Measurements from ENCODE around the gene SLC24A3.

SLC24A3 gene

DNA sequence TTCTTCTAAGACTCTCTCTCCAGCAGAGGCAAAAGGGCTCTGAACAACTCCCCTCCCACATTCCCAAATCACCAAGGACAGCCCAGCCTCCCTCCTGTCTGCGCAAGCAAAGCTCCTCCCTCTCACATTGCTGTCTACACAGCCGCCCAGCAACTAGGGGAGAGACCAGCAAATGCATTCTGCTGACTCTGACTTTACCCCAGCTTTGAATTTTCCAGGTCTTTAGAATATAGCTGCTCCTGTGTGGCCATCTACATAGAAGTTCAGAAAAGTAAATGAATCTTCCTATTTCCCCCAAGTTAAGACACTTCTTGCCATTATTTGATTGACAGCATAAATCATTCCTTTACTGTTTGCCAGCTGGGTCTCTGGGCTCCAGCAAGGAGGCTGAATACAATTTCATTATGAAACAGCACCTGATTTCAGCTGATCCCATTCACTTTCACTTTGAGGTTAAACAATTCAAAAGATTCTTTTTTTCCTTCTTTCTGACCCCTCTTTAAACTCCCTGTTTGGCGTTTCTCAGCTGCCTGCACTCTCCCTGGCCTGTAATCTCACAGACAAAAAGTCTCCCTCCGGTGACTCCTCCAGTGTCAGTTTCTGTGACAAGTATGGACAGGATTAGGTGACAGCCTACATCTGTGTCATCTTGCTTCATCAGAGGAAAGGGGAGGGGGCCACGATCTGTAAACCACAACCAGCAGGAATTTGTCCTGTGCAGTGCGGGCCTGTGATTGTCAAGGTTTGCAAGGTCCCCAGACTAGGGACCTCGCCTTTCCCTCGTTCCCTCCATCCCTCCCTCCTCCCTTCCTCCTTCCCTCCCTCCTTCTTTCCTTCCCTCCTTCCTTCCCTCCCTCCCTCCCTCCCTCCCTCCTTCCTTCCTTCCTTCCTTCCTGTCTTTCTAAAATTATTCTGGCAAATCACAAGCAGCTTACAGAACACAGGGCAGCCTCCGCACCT lies 340.1 kb downstream of the SLC24A3 start:
- no peak overlapping the region for H3K4me3 ChIP-seq (ENCODE audit: low read depth, low read length)
- H3K27me3 ChIP-seq (ENCODE audit: control insufficient read depth, insufficient read depth, low read length) = no peaks in the 10 kb centered on the region
- H3K9ac ChIP-seq (ENCODE audit: low read length) = no peak overlapping the region
- H3K27ac ChIP-seq (ENCODE audit: low read depth, low read length) = no peak overlapping the region
- H3K4me1 ChIP-seq (ENCODE audit: control insufficient read depth, insufficient read depth, low read length) = peaks cover 13% of the 10 kb centered on the region
- H3K36me3 ChIP-seq (ENCODE audit: control insufficient read depth, insufficient read depth, low read length) = no peaks in the 10 kb centered on the region
- no peaks in the 10 kb centered on the region for H3K9me3 ChIP-seq (ENCODE audit: control insufficient read depth, insufficient read depth, low read depth, low read length)

DNA sequence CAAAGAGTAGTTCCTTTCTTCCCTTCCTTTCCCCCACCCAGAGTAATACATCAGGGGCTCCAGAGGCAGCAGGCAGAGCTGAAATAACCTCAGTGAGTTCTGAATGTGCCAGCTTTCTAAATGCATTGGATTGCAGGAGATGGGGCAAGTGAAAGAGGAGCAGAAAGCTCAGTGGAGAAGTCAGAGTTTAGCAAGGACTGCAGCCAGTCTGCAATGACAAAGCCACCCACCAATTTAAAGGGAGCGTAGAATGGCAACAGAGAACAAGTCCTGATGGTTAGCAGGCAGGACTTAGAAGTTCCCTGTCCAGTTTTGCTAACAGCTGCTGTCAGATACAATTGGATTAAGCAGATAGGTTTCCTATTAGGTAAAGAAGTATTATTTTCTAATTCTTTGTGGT lies 342.2 kb downstream of the SLC24A3 start:
- H3K27ac ChIP-seq (ENCODE audit: low read depth, low read length) = no peak overlapping the region
- H3K27me3 ChIP-seq (ENCODE audit: control insufficient read depth, insufficient read depth, low read length) = no peaks in the 10 kb centered on the region

DNA sequence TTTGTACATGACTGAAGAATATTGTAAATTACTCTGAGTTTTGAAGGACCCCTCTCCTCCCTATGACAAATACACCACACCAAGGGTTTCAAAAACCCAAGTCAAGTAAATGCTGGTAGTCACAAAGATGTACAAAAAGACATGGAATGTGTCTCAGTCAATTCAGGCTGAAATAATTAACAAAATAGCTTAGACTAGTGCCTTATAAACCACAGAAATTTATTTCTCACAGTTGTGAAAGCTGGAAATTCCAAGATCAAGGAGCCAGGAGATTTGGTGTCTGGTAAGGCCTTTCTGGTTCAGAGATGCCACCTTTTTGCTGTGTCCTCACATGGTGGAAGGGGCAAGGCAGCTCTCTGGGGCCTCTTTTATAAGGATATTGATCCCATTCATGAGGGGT lies 343.3 kb downstream of the SLC24A3 start:
- Histone ChIP-seq H3K27me3 (ENCODE audit: control insufficient read depth, insufficient read depth, low read length) (no peaks in the 10 kb centered on the region), H3K4me1 (ENCODE audit: control insufficient read depth, insufficient read depth, low read length) (peaks cover 13% of the 10 kb centered on the region), H3K36me3 (ENCODE audit: control insufficient read depth, insufficient read depth, low read length) (no peaks in the 10 kb centered on the region), H3K27ac (ENCODE audit: low read depth, low read length) (no peak overlapping the region), H3K9me3 (ENCODE audit: control insufficient read depth, insufficient read depth, low read depth, low read length) (no peaks in the 10 kb centered on the region), H3K4me3 (ENCODE audit: low read depth, low read length) (no peak overlapping the region), H3K9ac (ENCODE audit: low read length) (no peak overlapping the region)

More for the DNA sequence above, 342.2 kb downstream of the SLC24A3 start:
- Histone ChIP-seq H3K9ac (ENCODE audit: low read length) (no peak overlapping the region), H3K9me3 (ENCODE audit: control insufficient read depth, insufficient read depth, low read depth, low read length) (no peaks in the 10 kb centered on the region), H3K4me3 (ENCODE audit: low read depth, low read length) (no peak overlapping the region), H3K4me1 (ENCODE audit: control insufficient read depth, insufficient read depth, low read length) (peaks cover 13% of the 10 kb centered on the region), H3K36me3 (ENCODE audit: control insufficient read depth, insufficient read depth, low read length) (no peaks in the 10 kb centered on the region)

DNA sequence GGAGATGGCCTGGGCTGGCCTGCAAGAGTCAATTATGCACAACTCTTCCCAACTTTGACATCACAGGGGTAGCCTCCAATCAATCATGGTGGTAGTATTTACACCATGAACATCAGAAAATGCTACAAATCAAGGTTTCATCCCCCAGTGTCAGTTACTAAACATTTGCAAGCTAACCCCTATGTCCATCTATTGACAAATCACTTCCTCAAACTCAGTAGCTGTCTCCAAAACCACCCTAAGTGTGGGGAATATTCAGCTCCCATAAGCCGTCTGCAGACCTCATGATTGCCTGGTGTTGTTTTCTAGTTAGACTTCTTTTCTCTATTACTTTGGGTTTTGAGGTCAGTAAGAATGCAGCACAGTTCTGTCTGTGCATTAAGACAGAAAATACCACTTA lies 344.8 kb downstream of the SLC24A3 start:
- no peak overlapping the region for H3K9ac ChIP-seq (ENCODE audit: low read length)
- no peaks in the 10 kb centered on the region for H3K36me3 ChIP-seq (ENCODE audit: control insufficient read depth, insufficient read depth, low read length)
- no peak overlapping the region for H3K27ac ChIP-seq (ENCODE audit: low read depth, low read length)
- peaks cover 5% of the 10 kb centered on the region for H3K4me1 ChIP-seq (ENCODE audit: control insufficient read depth, insufficient read depth, low read length)
- no peaks in the 10 kb centered on the region for H3K27me3 ChIP-seq (ENCODE audit: control insufficient read depth, insufficient read depth, low read length)
- H3K9me3 ChIP-seq (ENCODE audit: control insufficient read depth, insufficient read depth, low read depth, low read length) = no peaks in the 10 kb centered on the region
- H3K4me3 ChIP-seq (ENCODE audit: low read depth, low read length) = no peak overlapping the region

DNA sequence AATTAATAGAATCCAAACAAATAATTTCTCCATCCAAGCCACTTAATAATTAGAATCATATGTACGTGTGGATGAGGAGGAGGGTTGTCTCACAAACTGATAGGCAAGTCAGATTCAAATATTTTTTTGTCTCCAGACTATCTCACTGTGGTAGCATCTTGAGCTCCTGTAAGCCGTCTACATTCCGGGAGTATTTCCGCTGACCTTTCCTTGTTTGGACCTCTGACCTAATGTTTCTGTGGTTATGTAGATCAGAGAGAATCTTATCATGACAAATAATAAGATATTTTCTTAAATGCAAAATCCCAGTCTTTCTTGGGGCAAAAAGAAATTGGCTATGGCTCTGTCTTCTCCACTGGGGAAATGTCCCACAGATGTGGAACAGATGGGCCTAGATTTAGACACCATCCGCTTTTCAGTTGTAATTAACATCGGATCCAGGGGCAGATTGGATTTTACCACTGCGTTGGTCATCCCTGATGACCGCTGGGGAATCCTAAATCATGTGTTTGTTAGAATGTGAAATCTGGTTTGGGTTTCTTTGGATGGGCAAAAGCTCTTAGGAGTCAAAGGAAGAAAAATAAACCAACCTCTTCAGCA lies 348.5 kb downstream of the SLC24A3 start:
- no peak overlapping the region for H3K9ac ChIP-seq (ENCODE audit: low read length)
- no peaks in the 10 kb centered on the region for H3K36me3 ChIP-seq (ENCODE audit: control insufficient read depth, insufficient read depth, low read length)
- H3K27me3 ChIP-seq (ENCODE audit: control insufficient read depth, insufficient read depth, low read length) = no peaks in the 10 kb centered on the region
- H3K4me3 ChIP-seq (ENCODE audit: low read depth, low read length) = no peak overlapping the region
- no peaks in the 10 kb centered on the region for H3K4me1 ChIP-seq (ENCODE audit: control insufficient read depth, insufficient read depth, low read length)
- no peaks in the 10 kb centered on the region for H3K9me3 ChIP-seq (ENCODE audit: control insufficient read depth, insufficient read depth, low read depth, low read length)
- no peak overlapping the region for H3K27ac ChIP-seq (ENCODE audit: low read depth, low read length)

DNA sequence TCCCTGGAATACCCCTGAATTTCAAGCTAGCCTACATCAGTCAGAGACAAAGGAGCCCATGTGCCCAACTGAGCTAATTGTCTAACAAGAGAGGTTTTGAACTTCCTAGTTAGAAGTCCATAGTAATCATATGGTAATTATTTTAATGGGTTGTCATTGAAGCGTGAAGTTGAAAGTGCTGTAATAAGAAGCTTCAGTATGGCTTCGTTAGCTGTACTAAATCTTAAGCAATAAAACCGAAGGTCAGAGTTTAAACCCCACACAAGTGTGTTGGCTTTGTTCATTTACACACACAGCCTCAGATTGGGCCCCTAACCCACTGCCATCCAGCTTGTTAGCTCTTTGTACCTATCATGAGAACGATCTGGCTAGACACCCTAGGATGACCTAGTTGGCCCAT lies 350.0 kb downstream of the SLC24A3 start:
- Histone ChIP-seq H3K9ac (ENCODE audit: low read length) (no peak overlapping the region), H3K4me1 (ENCODE audit: control insufficient read depth, insufficient read depth, low read length) (no peaks in the 10 kb centered on the region), H3K4me3 (ENCODE audit: low read depth, low read length) (no peak overlapping the region), H3K27me3 (ENCODE audit: control insufficient read depth, insufficient read depth, low read length) (no peaks in the 10 kb centered on the region), H3K36me3 (ENCODE audit: control insufficient read depth, insufficient read depth, low read length) (no peaks in the 10 kb centered on the region), H3K9me3 (ENCODE audit: control insufficient read depth, insufficient read depth, low read depth, low read length) (no peaks in the 10 kb centered on the region), H3K27ac (ENCODE audit: low read depth, low read length) (no peak overlapping the region)

DNA sequence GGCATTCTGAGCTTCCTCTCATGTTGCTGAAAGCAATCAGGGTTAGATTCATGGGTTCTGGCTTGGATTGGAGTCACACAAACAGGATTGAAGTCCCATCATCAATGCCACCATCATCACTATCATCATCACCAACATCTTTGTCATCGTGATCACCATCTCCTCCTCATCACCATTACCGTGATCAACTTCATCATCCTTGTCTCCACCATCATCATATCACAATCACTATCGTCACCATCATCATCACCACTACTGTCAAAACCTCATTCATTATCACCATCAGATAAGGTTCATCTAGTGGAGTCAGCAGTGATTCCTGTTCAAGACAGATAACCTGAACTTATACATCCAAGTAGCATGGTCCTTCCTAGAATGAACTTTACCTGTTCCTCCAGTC lies 351.8 kb downstream of the SLC24A3 start:
- H3K36me3 ChIP-seq (ENCODE audit: control insufficient read depth, insufficient read depth, low read length) = no peaks in the 10 kb centered on the region
- no peaks in the 10 kb centered on the region for H3K4me1 ChIP-seq (ENCODE audit: control insufficient read depth, insufficient read depth, low read length)
- H3K9me3 ChIP-seq (ENCODE audit: control insufficient read depth, insufficient read depth, low read depth, low read length) = no peaks in the 10 kb centered on the region
- no peak overlapping the region for H3K9ac ChIP-seq (ENCODE audit: low read length)
- no peaks in the 10 kb centered on the region for H3K27me3 ChIP-seq (ENCODE audit: control insufficient read depth, insufficient read depth, low read length)
- H3K4me3 ChIP-seq (ENCODE audit: low read depth, low read length) = no peak overlapping the region
- no peak overlapping the region for H3K27ac ChIP-seq (ENCODE audit: low read depth, low read length)

DNA sequence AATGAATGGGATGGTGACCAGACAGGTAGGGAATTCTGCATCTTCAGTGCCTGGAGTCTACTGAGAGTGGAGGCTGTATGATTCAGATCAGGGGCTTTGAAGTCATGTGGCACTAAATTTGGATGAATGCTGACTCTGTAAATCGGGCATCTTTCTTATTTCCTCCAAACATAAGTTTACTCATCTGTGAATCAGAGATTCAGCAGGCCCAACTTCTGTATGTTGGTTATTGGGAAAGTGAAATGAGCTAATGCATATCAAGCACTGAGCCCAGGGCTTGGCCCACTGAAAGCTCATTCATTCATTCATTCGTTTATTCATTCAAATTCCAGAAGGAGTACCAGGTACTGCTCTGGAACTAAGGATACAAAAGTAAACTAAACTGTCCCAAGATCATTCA lies 353.3 kb downstream of the SLC24A3 start:
- Histone ChIP-seq H3K27ac (ENCODE audit: low read depth, low read length) (no peak overlapping the region), H3K36me3 (ENCODE audit: control insufficient read depth, insufficient read depth, low read length) (no peaks in the 10 kb centered on the region), H3K9ac (ENCODE audit: low read length) (no peak overlapping the region)

DNA sequence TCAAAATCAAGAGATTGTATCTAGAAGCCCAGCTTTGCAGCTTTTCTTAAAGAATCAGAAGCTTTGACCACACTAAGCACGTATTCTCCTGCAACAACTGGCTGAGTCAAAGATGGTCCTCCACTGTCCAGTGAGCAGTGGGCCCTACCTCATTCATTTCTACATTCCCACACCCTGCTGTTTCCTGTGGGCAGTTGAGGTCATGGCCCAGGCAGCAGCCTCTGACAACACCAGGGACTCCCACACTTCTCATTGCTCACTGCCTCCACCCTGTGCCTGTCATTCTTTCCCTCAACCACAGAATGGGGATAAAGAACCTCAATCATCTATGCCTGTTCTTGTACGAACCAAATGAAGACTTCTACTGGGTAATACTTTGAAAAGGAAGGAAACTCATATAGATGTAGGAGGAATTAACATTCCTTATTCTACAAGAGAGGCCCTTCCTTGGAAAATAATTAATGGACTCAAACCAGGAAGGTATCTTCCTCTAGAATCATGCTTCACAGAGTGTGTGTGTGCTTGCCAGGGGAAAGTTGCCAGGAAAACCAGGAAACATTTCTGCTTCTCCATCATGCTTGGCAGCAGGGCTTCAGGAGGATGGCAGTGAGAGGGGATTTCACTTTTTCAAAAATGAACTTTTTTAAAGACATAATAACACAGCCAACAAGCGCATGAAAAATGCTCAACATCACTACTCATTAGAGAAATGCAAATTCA lies 353.9 kb downstream of the SLC24A3 start:
- peaks cover 3% of the 10 kb centered on the region; the same call in 1 of the 2 replicates for H3K9me3 ChIP-seq (ENCODE audit: control insufficient read depth, insufficient read depth, low read depth, low read length)
- no peaks in the 10 kb centered on the region for H3K27me3 ChIP-seq (ENCODE audit: control insufficient read depth, insufficient read depth, low read length)
- no peak overlapping the region for H3K4me3 ChIP-seq (ENCODE audit: low read depth, low read length)
- H3K36me3 ChIP-seq (ENCODE audit: control insufficient read depth, insufficient read depth, low read length) = no peaks in the 10 kb centered on the region
- H3K27ac ChIP-seq (ENCODE audit: low read depth, low read length) = no peak overlapping the region
- no peak overlapping the region for H3K9ac ChIP-seq (ENCODE audit: low read length)
- no peaks in the 10 kb centered on the region for H3K4me1 ChIP-seq (ENCODE audit: control insufficient read depth, insufficient read depth, low read length)

More for the DNA sequence above, 353.3 kb downstream of the SLC24A3 start:
- H3K4me3 ChIP-seq (ENCODE audit: low read depth, low read length) = no peak overlapping the region
- H3K4me1 ChIP-seq (ENCODE audit: control insufficient read depth, insufficient read depth, low read length) = no peaks in the 10 kb centered on the region
- H3K9me3 ChIP-seq (ENCODE audit: control insufficient read depth, insufficient read depth, low read depth, low read length) = peaks cover 3% of the 10 kb centered on the region; the same call in 1 of the 2 replicates
- no peaks in the 10 kb centered on the region for H3K27me3 ChIP-seq (ENCODE audit: control insufficient read depth, insufficient read depth, low read length)

DNA sequence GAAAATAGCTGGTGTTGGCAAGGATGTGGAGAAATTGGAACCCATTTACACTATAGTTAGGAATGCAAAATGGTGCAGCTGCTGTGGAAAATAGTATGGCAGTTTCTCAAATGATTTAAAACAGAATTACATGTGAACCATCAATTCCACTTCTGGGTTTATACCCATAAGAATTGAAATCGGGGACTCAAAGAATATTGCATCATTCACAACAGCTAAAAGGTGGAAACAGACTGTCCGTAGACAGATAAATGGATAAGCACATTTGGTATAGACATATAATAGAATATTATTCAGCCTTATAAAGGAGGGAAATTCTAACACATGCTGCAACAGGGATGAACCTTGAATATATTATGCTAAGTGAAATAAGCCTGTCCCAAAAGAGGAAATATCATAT lies 355.7 kb downstream of the SLC24A3 start:
- Histone ChIP-seq H3K4me3 (ENCODE audit: low read depth, low read length) (no peak overlapping the region), H3K9me3 (ENCODE audit: control insufficient read depth, insufficient read depth, low read depth, low read length) (peaks cover 3% of the 10 kb centered on the region; the same call in 1 of the 2 replicates), H3K4me1 (ENCODE audit: control insufficient read depth, insufficient read depth, low read length) (no peaks in the 10 kb centered on the region), H3K36me3 (ENCODE audit: control insufficient read depth, insufficient read depth, low read length) (no peaks in the 10 kb centered on the region), H3K27me3 (ENCODE audit: control insufficient read depth, insufficient read depth, low read length) (no peaks in the 10 kb centered on the region), H3K27ac (ENCODE audit: low read depth, low read length) (no peak overlapping the region), H3K9ac (ENCODE audit: low read length) (no peak overlapping the region)

DNA sequence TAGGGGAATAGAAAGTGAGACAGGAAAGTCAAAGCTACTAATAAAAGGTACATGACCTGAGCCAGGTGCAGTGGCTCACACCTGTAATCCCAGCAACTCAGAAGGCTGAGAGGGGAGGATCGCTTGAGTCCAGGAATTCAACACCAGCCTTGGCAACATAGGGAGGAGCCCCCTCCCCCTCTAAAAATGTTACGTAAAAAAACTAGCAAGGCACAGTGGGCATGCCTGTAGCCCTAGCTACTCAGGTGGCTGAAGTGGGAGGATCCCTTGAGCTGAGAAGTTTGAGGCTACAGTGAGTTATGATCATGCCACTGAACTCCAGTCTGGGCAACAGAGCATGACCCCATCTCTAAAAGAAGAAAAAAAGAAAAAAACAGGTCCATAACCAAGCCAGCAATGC lies 359.6 kb downstream of the SLC24A3 start:
- Histone ChIP-seq H3K27ac (ENCODE audit: low read depth, low read length) (no peak overlapping the region), H3K36me3 (ENCODE audit: control insufficient read depth, insufficient read depth, low read length) (no peaks in the 10 kb centered on the region), H3K4me3 (ENCODE audit: low read depth, low read length) (no peak overlapping the region)

More for the DNA sequence above, 359.6 kb downstream of the SLC24A3 start:
- peaks cover 3% of the 10 kb centered on the region; the same call in 1 of the 2 replicates for H3K9me3 ChIP-seq (ENCODE audit: control insufficient read depth, insufficient read depth, low read depth, low read length)
- no peak overlapping the region for H3K9ac ChIP-seq (ENCODE audit: low read length)
- H3K27me3 ChIP-seq (ENCODE audit: control insufficient read depth, insufficient read depth, low read length) = no peaks in the 10 kb centered on the region
- no peaks in the 10 kb centered on the region for H3K4me1 ChIP-seq (ENCODE audit: control insufficient read depth, insufficient read depth, low read length)
